HG02763 (cell line): ENCODE data around the gene TNFRSF9.

Source experiments
- ATAC-seq: cut with Tn5 transposase; IDR thresholded peaks from one replicate; pipeline ENCODE4 v1.9.1; 2021; ENCODE audit warnings: mild to moderate bottlenecking, moderate library complexity; ENCODE audit not compliant: unreplicated experiment

TNFRSF9 gene

DNA sequence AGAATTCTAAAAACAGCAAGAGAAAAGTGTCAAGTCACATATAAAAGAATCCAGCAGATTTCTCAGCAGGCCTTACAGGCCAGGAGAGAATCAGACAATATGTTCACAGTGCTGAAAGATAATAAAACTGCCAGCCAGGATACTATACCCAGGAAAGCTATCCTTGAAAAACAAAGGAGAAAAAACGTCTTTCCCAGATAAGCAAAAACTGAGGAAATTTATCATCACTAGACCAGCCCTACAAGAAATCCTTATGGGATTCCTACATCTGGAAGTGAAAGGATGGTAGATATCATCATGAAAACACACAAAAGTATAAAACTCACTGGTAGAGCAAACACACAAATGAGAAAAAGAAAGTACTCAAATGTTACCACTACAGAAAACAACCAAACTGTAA is 62.6 kb downstream of the TNFRSF9 start:
- no peak for ATAC-seq

DNA sequence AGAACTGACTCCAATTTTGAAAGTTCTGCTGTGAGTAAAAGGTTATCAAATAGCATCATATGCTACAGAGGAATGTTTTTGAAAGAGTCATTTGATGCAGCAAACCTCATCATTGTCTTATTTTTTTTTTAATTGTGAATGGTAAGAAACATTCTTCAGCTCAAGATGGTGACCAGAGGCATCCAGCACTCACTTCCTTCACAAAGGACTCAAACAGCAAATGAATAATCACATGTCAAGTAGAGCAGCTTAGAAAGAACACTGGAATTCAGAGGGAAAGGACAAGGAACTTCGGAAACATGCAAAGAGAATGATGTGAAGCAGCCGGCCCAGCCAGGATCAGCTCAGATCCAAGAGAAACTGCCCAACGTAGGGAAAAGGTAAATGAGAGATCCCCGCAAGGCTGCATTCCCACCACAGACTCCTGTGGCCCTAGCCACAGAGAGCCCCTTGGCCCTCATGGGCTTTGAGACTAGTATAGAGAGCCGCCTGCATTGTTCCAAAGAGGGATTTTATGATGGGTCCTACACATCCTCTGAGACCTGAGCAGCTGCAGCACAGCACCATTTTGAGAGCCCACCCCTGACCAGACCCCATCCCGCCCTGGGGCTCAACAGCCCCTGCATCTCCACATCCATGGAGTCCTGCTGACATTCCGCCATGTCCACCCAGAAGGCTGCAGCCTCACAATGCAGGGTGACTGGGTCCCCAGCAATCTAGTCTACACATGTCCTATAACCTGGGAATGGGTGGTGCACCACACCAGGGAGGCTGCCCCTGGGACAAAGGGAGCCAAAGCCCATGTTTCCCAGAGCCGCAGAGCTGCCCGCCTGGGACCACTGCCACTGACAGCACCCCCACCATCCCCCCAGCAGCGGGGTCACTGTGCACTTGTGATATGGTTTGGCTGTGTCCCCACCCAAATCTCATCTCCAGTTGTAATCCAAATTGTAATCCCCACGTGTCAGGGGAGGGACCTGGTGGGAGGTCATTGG is 66.5 kb downstream of the TNFRSF9 start:
- no peak for ATAC-seq

GRCh38 chr1:7871136-7871535 is 69.5 kb downstream of the TNFRSF9 start:
- no peak for ATAC-seq

GRCh38 chr1:7869136-7869920 is 71.3 kb downstream of the TNFRSF9 start:
- no peak for ATAC-seq

DNA sequence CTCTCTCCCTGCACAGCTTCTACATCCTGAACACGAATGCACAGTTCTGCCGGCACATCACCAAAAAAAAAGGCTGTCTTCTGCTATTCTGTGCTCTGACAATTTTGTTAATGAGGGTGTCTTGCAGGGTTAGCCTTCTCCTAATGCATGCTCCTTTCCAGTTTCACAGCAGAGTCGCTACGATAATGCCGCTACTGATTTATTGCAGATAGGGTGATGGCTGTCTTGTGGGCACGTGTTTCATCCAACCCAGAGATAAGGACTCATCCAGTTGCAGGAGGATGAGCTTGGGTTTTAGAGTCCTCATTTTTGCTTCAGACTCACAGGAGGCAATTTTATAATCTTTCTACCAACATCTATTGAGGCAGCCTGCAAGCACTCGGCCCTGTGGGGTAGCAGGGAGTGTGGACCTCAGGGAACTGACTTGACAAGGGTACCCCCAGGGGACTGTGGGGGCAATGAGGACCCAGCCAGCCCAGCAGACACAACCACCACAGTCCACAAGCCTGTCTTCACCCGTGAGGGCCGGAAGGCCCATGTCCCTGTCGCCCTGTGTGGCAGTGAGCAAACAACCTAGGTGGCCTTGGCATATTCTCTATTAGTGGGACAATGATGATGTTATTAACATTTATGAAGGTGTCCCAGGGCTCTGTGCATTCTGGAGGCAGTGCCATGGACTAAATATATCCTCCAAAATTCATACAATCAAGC is 72.4 kb downstream of the TNFRSF9 start:
- ATAC-seq: no peak

- ATAC-seq: no peak
Observed at GRCh38 chr1:7865978-7866377, 74.7 kb downstream of the TNFRSF9 start.
